Tibial nerve (tissue), 4 donors: ENCODE results near the gene SSH2. TPM values are rescaled to one million over a fixed set of nuclear protein-coding genes. Genes with fewer than 3 reads are reported as not detected.
"Not testable (repeated sequence)": the region's sequence is repeated elsewhere in the genome, so short reads cannot be mapped to it uniquely, and the experiment has no call there.

ENCODE experiments used
- DNase-seq, 2 donors: peaks; one replicate each; pipeline ENCODE4 v3.0.0-alpha.2; 2019; ENCODE audit warnings: low spot score in 2 of 2
- H3K27ac ChIP-seq, 4 donors: fragments of 200-600 bp; sonication (generic) in 3 of 4; one replicate each; pipeline ENCODE4 v1.5.1; 2017 to 2019; ENCODE audit warnings: mild to moderate bottlenecking in 1 of 4
- H3K27me3 ChIP-seq, 2 donors: fragments of 200-600 bp; sonication (generic) in 1 of 2; one replicate each; pipeline versions ENCODE4 v1.5.1 to v1.6.0; 2017 to 2019
- H3K36me3 ChIP-seq, 3 donors: fragments of 200-600 bp; sonication (generic); one replicate each; pipeline ENCODE4 v1.5.1; 2018 to 2019
- H3K4me1 ChIP-seq, 4 donors: fragments of 200-600 bp; sonication (generic) in 3 of 4; one replicate each; pipeline ENCODE4 v1.5.1; 2017 to 2019
- H3K4me3 ChIP-seq, 4 donors: fragments of 200-600 bp; sonication (generic) in 3 of 4; one replicate each; pipeline ENCODE4 v1.5.1; 2017 to 2019; ENCODE audit warnings: mild to moderate bottlenecking in 1 of 4, moderate library complexity in 1 of 4
- H3K9me3 ChIP-seq, 4 donors: fragments of 200-600 bp; sonication (generic) in 3 of 4; one replicate each; pipeline ENCODE4 v1.5.1; 2017 to 2019
- CTCF ChIP-seq, 5 experiments: fragments of 200-600 bp in 3 of 5; fragments of 450-650 bp in 2 of 5; sonication (generic) in 3 of 5; IDR thresholded peaks; one replicate each; pipeline ENCODE4 v1.5.1; 2016 to 2019; ENCODE audit warnings: antibody characterized with exemption in 5 of 5, mild to moderate bottlenecking in 3 of 5, moderate library complexity in 2 of 5
- EP300 ChIP-seq, 2 donors: sonication (generic); formaldehyde crosslinking; IDR thresholded peaks; one replicate each; pipeline ENCODE4 v1.6.1; 2017; ENCODE audit warnings: antibody characterized with exemption in 2 of 2, mild to moderate bottlenecking in 1 of 2
- POLR2A ChIP-seq, 2 donors: fragments of 450-650 bp; IDR thresholded peaks; one replicate each; pipeline ENCODE4 v1.6.1; 2017; ENCODE audit warnings: antibody characterized with exemption in 2 of 2, mild to moderate bottlenecking in 2 of 2, moderate library complexity in 2 of 2
- WGBS, 2 donors: methylation state at CpG; one replicate each; pipeline ENCODE4 v1.1.5; 2018; 5-methylcytosine and 5-hydroxymethylcytosine counted together
- total RNA-seq, 4 donors: library from RNA; depleted of rRNA; stranded (reverse); fragments of >200 nt; gene quantifications; one replicate each; pipeline ENCODE4 v1.1.0, GENCODE V29; 2016

Gene SSH2
- total RNA-seq, 4 donors from 2014 or later = 51.3 to 67.1 (median 55.7) TPM

- Histone ChIP-seq H3K4me1 (peaks cover 0 to 30% (median 17%) of the 10 kb centered on the region in 4 donors), H3K4me3 (no peak overlapping the region), H3K27me3 (no peaks in the 10 kb centered on the region), H3K27ac (no peak overlapping the region), H3K36me3 (no peaks in the 10 kb centered on the region), H3K9me3 (no peaks in the 10 kb centered on the region)
- no peak for TF ChIP-seq EP300 (IDR thresholded peaks at IDR 0.05)
- TF ChIP-seq CTCF (IDR thresholded peaks at IDR 0.05) = peak in 1 of 5 experiments; percentile 14
- TF ChIP-seq POLR2A (IDR thresholded peaks at IDR 0.05) = no peak
- 70 to 75% methylated on average over 2 of the region's 2 CpGs for WGBS, 2 donors
- no peak for DNase-seq
These were observed 62.3 kb downstream of the SSH2 start for GRCh38 chr17:29867643-29868181.

GRCh38 chr17:29866746-29867404 lies 63.2 kb downstream of the SSH2 start:
- Histone ChIP-seq H3K36me3 (no peaks in the 10 kb centered on the region), H3K4me3 (no peak overlapping the region), H3K9me3 (no peaks in the 10 kb centered on the region), H3K27me3 (no peaks in the 10 kb centered on the region), H3K4me1 (peaks cover 0 to 28% (median 16%) of the 10 kb centered on the region in 4 donors), H3K27ac (no peak overlapping the region)
- no peak for TF ChIP-seq EP300 (IDR thresholded peaks at IDR 0.05)
- TF ChIP-seq CTCF (IDR thresholded peaks at IDR 0.05) = no peak
- no peak for TF ChIP-seq POLR2A (IDR thresholded peaks at IDR 0.05)
- WGBS, 2 donors = 73 to 88% methylated on average over 5 of the region's 5 CpGs
- no peak for DNase-seq

GRCh38 chr17:29864615-29865014 lies 65.4 kb downstream of the SSH2 start:
- Histone ChIP-seq H3K27me3 (no peaks in the 10 kb centered on the region), H3K4me1 (peaks cover 0 to 13% (median 5%) of the 10 kb centered on the region in 4 donors), H3K36me3 (no peaks in the 10 kb centered on the region), H3K27ac (no peak overlapping the region), H3K4me3 (no peak overlapping the region), H3K9me3 (no peaks in the 10 kb centered on the region)
- no peak for DNase-seq
- WGBS, 2 donors = 96% methylated on average over 1 of the region's 1 CpG
- TF ChIP-seq CTCF (IDR thresholded peaks at IDR 0.05) (no peak), EP300 (IDR thresholded peaks at IDR 0.05) (no peak), POLR2A (IDR thresholded peaks at IDR 0.05) (no peak)

GRCh38 chr17:29864123-29864522 lies 65.9 kb downstream of the SSH2 start:
- H3K27me3 ChIP-seq, H3K36me3 ChIP-seq, DNase-seq, H3K4me3 ChIP-seq, H3K9me3 ChIP-seq, H3K27ac ChIP-seq: not testable (repeated sequence)
- WGBS, 2 donors = 96 to 97% methylated on average over 4 of the region's 4 CpGs
- H3K4me1 ChIP-seq = peaks cover 0 to 13% (median 5%) of the 10 kb centered on the region in 4 donors

GRCh38 chr17:29862951-29863350 lies 67.1 kb downstream of the SSH2 start:
- Histone ChIP-seq H3K27me3 (no peaks in the 10 kb centered on the region), H3K4me1 (peaks cover 0 to 12% (median 5%) of the 10 kb centered on the region in 4 donors), H3K9me3 (no peaks in the 10 kb centered on the region), H3K36me3 (no peaks in the 10 kb centered on the region), H3K27ac (no peak overlapping the region), H3K4me3 (no peak overlapping the region)
- no peak for DNase-seq
- no peak for TF ChIP-seq POLR2A (IDR thresholded peaks at IDR 0.05)
- TF ChIP-seq CTCF (IDR thresholded peaks at IDR 0.05) = no peak
- no peak for TF ChIP-seq EP300 (IDR thresholded peaks at IDR 0.05)
